DOHH2 (cell line): ENCODE results near the gene LCT.

Experiments used
- CTCF ChIP-seq: fragments of 200-600 bp; sonication (generic); IDR thresholded peaks from one replicate; pipeline ENCODE4 v1.5.1; 2014; ENCODE audit warnings: antibody characterized with exemption, mild to moderate bottlenecking, low read depth, low read length; ENCODE audit not compliant: poor library complexity, severe bottlenecking
- EZH2phosphoT487 ChIP-seq: fragments of 200-600 bp; sonication (generic); IDR thresholded peaks from 2 replicates; pipeline ENCODE4 v1.6.1; 2017; ENCODE audit warnings: borderline replicate concordance, mild to moderate bottlenecking, antibody characterized with exemption, low read length, moderate library complexity, mixed read lengths

GRCh38 chr2:135786823-135787222 lies 50.2 kb downstream of the LCT start:
- no peak for TF ChIP-seq CTCF
- no peak for TF ChIP-seq EZH2phosphoT487
